GM21825 (cell line): Measurements from ENCODE around the gene STK11IP.

ENCODE experiments used
- ATAC-seq: cut with Tn5 transposase; IDR thresholded peaks from one replicate; pipeline ENCODE4 v1.9.1; 2021; ENCODE audit warnings: mild to moderate bottlenecking, moderate library complexity; ENCODE audit not compliant: unreplicated experiment

The STK11IP gene

DNA sequence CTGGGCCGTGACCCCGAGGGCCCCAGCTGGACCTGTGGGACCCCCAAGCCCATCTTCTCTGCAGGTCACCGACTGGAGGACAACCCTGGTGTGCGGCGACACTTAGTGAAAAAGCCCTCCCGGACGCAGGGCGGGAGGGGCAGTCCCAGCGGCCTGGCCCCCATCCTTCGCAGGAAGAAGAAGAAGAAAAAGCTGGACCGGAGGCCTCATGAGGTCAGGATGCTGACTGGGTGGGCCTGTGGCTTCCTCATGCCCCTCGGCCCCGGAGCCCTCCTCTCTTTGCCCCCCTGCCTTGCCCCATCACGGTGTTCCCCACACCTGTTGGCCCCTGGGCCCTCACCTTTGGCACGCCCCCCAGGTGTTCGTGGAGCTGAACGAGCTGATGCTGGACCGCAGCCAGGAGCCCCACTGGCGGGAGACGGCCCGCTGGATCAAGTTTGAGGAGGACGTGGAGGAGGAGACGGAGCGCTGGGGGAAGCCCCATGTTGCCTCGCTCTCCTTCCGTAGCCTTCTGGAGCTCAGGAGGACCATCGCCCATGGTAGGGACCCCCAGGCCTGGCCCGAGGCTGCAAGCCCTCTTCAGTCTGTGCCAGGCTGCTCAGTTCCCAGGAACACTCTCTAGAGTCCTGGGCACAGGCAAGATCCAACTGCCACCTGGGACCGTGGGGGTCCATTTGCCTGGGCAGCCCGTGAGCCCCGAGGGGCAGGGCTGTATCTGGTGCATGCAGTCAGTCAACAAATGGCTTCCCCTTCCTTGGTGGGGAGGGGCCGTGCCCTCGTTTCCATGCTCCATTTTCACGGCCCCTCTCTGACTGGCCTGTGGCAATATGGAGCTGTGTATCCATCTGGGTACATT, 34.5 kb downstream of the STK11IP start:
- ATAC-seq, result no peak

DNA sequence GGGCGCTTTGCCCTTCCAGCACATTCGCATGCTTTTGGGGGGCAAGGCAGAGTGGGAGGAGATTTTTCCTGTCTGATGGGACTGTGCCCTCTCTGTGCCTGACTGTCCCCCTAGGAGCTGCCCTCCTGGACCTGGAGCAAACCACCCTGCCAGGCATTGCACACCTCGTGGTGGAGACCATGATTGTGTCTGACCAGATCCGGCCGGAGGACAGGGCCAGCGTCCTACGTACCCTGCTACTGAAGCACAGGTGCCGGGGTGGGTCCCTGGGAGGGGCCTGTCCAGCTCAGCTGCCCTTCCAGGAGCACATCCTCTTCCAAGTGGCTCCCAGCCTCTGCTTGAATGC, 35.1 kb downstream of the STK11IP start:
- no peak for ATAC-seq

GRCh38 chr2:219633276-219634065, 35.8 kb downstream of the STK11IP start:
- ATAC-seq, result no peak

DNA sequence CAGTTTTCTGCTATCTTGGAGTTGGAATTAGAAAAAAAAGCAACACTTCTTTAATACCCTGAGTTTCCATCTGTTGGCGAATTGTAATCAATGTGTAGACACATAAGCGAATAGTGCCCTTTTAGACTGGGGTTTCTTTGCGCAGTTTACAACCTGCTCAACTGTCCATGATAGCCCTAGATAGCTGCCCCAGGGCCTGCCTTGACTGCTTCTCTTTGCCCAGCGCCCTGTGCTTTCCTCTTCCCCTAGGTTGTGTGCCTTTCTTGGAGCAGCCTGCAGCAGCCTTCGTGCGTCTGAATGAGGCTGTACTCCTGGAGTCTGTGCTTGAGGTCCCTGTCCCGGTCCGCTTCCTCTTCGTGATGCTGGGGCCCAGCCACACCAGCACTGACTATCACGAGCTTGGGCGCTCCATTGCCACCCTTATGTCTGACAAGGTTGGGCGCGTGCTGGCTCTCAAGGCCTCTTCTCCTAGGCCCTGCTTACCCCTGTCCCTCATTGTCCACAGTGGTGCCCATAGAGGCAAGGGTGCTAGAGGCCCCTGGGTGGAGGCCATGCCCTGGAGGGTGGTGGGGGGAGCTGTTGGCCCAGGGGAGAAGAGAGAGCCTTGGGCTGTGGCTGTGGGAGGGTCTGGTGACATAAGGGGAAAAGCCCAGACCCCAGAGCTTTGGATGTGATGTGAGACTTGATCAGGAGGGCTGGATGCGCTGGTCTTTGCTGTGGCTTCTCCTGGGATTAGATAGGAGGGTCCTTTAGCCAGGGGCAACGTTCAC, 36.7 kb downstream of the STK11IP start:
- ATAC-seq, result no peak

- ATAC-seq, result no peak
Measured at GRCh38 chr2:219634951-219635751, 37.5 kb downstream of the STK11IP start.

- ATAC-seq, result no peak
Measured at GRCh38 chr2:219636144-219636915, 38.7 kb downstream of the STK11IP start.

DNA sequence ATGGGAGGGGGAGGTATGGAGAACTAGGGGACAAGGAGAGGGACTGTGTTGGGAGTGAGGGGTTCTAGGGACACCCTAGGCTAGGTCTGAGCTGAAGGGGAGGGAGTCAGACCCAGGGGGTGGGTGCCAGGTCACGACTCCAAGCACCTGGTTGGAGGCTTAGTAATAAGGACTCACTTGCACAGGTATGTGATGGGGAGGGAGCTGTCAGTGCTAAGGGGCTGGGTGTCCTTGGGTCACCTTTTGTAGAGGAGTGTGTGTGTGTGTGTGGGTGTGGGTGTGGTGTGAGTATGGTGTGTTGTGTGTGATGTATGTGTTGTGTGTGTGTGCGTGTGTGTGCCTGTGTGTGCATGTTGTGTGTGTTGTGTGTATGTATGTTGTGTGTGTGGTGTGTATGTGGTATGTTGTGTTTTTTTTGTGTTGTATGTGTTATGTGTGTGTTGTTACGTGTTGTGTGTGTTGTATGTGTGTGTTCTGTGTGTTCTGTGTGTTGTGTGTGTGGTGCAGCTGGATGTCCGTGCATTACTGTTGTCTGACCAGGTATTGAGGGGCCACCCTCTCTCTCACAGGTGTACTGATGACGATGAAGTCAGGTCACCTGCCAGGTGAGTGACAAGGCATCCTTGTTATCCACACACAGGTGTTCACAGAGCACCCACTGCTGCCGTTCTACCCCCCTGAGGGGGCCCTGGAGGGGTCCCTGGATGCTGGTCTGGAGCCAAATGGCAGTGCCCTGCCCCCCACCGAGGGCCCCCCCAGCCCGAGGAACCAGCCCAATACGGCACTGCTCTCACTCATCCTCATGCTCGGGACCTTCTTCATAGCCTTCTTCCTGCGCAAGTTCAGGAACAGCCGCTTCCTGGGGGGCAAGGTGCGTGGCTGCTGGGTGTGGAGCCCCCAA, 39.5 kb downstream of the STK11IP start:
- ATAC-seq, result no peak

DNA sequence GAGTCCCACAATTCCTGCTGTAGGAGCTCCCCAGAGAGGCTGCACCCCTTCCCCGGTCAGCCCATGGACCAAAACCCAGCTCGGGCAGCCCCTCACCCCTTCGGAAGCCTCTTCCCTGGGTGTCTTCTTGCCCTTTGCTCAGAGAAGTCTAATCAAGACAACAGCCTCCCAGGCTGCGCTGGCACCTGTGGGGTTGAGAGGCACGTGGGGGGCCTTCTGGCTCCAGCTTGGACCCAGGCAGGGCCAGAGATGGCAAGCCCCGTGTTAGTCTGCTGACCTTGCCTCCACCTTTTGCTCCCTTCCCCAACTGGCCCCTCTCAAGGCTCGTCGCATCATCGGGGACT, 40.2 kb downstream of the STK11IP start:
- no peak for ATAC-seq

GRCh38 chr2:219638217-219638947, 40.7 kb downstream of the STK11IP start:
- ATAC-seq, result no peak

GRCh38 chr2:219638948-219639755, 41.5 kb downstream of the STK11IP start:
- ATAC-seq, result no peak

- ATAC-seq, result no peak
Measured at GRCh38 chr2:219641390-219642068, 43.9 kb downstream of the STK11IP start.

DNA sequence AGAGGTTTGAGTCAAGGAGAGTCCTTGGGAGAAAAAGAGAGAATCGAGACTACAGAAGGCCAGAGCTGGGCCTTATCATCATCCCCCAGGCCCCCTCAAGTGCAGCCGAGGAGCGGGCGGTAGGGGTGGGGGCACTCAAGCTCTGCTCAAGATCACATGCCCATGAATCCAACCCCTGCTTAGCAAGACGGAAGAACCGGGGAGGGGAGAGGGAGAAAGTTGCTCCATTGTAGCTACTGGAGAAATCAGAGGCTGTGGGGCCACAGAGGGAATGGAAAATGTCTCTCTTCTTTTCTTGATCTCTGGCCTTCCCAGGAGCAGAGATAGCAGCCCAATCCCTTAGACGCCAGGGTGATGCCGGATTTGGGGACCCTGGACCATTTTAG, 44.4 kb downstream of the STK11IP start:
- no peak for ATAC-seq

- ATAC-seq, result peak; percentile 99
Measured at GRCh38 chr2:219642465-219643083, 44.9 kb downstream of the STK11IP start.

DNA sequence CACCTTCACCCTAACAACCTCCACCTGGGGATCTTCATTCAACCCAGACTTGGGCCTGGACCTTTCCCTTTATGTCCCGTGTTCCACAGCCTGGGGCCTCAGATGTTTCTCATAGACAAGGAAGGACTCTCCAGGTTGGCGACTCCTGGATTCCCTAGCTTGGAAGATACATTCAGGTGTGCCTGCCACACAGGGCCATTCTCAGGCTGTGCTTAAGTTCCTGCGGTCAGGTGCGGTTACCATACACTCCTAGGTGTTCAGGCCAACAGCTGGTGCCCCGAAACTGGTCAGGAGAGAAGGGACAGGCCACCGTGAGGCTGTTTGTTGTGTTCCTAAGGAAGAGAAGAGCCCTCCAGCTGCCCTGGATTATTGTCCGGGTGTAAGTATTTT, 45.4 kb downstream of the STK11IP start:
- ATAC-seq, result no peak

DNA sequence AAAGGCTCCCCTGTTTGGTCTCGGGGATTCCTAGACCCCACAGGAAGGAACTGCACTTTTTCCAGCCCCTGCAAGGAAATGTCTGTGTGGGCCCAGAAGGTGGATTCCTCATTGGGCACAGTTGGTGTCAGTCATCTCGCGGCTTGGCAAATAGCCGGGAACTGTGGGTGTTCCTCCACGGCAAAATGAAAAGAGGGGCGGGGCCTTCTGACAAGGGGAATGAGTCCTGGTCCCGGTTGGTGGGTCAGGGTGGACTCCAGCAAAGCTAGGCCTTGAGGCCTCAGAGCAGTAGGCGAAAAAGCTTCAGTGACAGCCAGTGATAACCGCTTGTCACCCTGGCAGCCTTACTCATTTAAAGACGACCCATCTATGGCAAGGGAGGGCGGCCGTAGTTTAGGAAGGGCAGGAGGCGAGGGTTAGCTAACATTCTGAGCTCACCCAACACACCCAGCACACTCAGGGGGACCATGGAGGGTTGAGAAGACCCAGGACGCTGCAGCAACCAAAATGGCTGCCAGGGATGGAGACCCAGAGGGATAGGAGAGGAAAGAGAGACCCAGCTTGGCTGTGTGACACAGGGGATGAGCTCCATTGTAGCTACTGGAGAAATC, 46.2 kb downstream of the STK11IP start:
- ATAC-seq, result no peak

DNA sequence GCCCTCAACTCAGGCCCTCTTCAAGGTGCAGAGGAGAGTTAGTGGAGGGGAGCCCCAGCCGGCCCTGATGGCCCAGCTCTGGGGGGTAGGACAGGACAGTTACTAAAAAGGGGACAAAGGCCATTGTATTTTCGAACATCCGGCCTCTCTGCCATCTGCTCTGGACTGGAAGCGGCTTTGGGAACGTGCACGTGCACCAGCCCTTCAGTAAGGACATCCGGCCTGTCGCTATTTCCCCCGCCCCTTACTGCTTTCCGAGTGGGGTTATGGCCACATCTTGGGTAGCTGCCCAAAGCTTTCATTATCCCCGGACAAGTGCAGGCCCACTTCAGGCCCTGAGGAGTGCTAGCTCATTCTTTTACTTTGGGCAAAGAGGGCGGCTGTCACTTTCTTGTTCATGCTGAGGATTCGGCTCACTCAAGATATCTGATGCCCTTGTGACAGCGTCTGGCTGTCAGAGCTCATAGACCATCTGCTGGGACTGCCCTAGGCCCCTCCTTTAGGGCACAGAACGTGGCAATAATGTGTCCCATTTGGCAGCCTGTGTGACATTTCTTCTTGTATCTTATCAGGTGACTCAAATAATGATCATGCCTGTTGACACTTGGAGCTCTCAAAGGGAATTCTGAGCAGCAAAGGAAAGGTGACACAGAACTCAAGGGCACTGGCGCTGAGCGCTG, 47.3 kb downstream of the STK11IP start:
- no peak for ATAC-seq
